Measurements from ENCODE around the gene TNRC18.

Gene TNRC18

DNA sequence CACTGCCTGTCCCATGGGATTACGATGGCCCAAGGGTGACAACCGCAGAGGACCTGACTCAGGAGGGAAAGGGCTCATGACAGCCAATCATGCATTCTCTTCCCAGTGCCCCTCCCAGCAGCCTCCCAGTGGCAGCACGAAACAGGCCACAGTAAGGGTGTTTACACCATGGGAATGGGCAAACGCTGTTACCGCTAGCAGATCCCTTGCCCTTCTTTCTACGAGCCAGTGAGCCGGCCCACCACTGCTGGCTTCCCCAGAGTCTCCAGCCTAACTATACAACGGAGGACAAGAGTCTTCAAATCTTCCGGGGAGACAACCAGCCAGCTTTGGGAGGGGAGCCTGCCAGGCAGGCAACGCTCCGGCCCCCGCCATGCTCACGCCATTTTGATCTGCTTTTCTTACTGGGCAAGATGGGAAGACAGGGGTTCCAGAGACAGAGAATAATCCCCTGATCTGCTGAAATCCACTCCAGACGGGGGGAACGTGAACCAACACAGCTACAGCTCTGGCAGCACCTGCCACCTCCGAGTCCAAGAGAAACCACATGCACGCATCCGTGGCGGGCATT, 71.1 kb downstream of the TNRC18 start:
- H2BK120ac ChIP-seq (ENCODE audit: low read depth, low read length) = no peak overlapping the region
- no peak overlapping the region for H3K9ac ChIP-seq (ENCODE audit: low read length)
- no peak for DNase-seq
- no peak overlapping the region for H3K27ac ChIP-seq (ENCODE audit: low read length, poor library complexity, severe bottlenecking)
- H4K91ac ChIP-seq (ENCODE audit: low read length) = no peak overlapping the region
- no peak overlapping the region for H2BK15ac ChIP-seq (ENCODE audit: low read depth, poor library complexity, severe bottlenecking)
- H2AFZ ChIP-seq (ENCODE audit: low read depth, low read length) = no peak overlapping the region
- no peak overlapping the region for H4K8ac ChIP-seq (ENCODE audit: low read length)
- H3K4ac ChIP-seq (ENCODE audit: low read depth in 1 of 2, low read length in 2 of 2) = no peak overlapping the region
- H3K14ac ChIP-seq (ENCODE audit: low read length in 2 of 2) = no peak overlapping the region
- no peak overlapping the region for H3K4me3 ChIP-seq (ENCODE audit: insufficient read depth in 1 of 2, low read depth in 1 of 2, low read length in 2 of 2)
- H3K18ac ChIP-seq (ENCODE audit: low read depth in 1 of 2, low read length in 2 of 2) = no peak overlapping the region
- peaks cover 10% of the 10 kb centered on the region for H3K4me1 ChIP-seq (ENCODE audit: control insufficient read depth, insufficient read depth, low read depth, low read length)
- peaks cover 64 to 93% of the 10 kb centered on the region in 2 experiments for H3K36me3 ChIP-seq (ENCODE audit: control insufficient read depth in 1 of 2, insufficient read depth in 2 of 2, low read depth in 1 of 2, low read length in 2 of 2)
- WGBS = 98% methylated on average over 19 of the region's 19 CpGs
- no peak overlapping the region for H2BK5ac ChIP-seq (ENCODE audit: low read depth, low read length, poor library complexity, severe bottlenecking)
- peaks cover 65% of the 10 kb centered on the region for H3K79me1 ChIP-seq (replicated peaks; ENCODE audit: low read length, poor library complexity, severe bottlenecking)
- no peak overlapping the region for H2AK5ac ChIP-seq (ENCODE audit: low read length, severe bottlenecking)
- H3K23ac ChIP-seq (ENCODE audit: low read length in 2 of 2) = no peak overlapping the region
- H2BK12ac ChIP-seq (ENCODE audit: low read length in 2 of 2) = no peak overlapping the region
- no peak overlapping the region for H3K4me2 ChIP-seq (ENCODE audit: low read length, poor library complexity, severe bottlenecking)
- H3K27me3 ChIP-seq (ENCODE audit: control insufficient read depth in 1 of 2, insufficient read depth in 1 of 2, low read length in 2 of 2) = no peaks in the 10 kb centered on the region
- no peaks in the 10 kb centered on the region for H3K9me3 ChIP-seq (ENCODE audit: control insufficient read depth, low read length)

- Histone ChIP-seq H3K79me1 (replicated peaks; ENCODE audit: low read length, poor library complexity, severe bottlenecking) (peaks cover 63% of the 10 kb centered on the region), H4K8ac (ENCODE audit: low read length) (peak overlapping the region; percentile 48), H3K4ac (ENCODE audit: low read depth in 1 of 2, low read length in 2 of 2) (no peak overlapping the region), H3K4me3 (ENCODE audit: insufficient read depth in 1 of 2, low read depth in 1 of 2, low read length in 2 of 2) (no peak overlapping the region), H4K91ac (ENCODE audit: low read length) (no peak overlapping the region), H3K23ac (ENCODE audit: low read length in 2 of 2) (no peak overlapping the region), H3K9me3 (ENCODE audit: control insufficient read depth, low read length) (no peaks in the 10 kb centered on the region), H2AK5ac (ENCODE audit: low read length, severe bottlenecking) (no peak overlapping the region), H3K4me1 (ENCODE audit: control insufficient read depth, insufficient read depth, low read depth, low read length) (peaks cover 10% of the 10 kb centered on the region), H2BK120ac (ENCODE audit: low read depth, low read length) (no peak overlapping the region), H2AFZ (ENCODE audit: low read depth, low read length) (no peak overlapping the region), H3K18ac (ENCODE audit: low read depth in 1 of 2, low read length in 2 of 2) (no peak overlapping the region), H3K36me3 (ENCODE audit: control insufficient read depth in 1 of 2, insufficient read depth in 2 of 2, low read depth in 1 of 2, low read length in 2 of 2) (peaks cover 56 to 87% of the 10 kb centered on the region in 2 experiments), H3K14ac (ENCODE audit: low read length in 2 of 2) (no peak overlapping the region), H3K27ac (ENCODE audit: low read length, poor library complexity, severe bottlenecking) (no peak overlapping the region), H2BK12ac (ENCODE audit: low read length in 2 of 2) (no peak overlapping the region), H3K4me2 (ENCODE audit: low read length, poor library complexity, severe bottlenecking) (no peak overlapping the region), H2BK15ac (ENCODE audit: low read depth, poor library complexity, severe bottlenecking) (no peak overlapping the region), H3K27me3 (ENCODE audit: control insufficient read depth in 1 of 2, insufficient read depth in 1 of 2, low read length in 2 of 2) (no peaks in the 10 kb centered on the region), H2BK5ac (ENCODE audit: low read depth, low read length, poor library complexity, severe bottlenecking) (no peak overlapping the region), H3K9ac (ENCODE audit: low read length) (no peak overlapping the region)
- no peak for DNase-seq
- 89% methylated on average over 35 of the region's 35 CpGs for WGBS
Measured at GRCh38 chr7:5351507-5352265, 71.9 kb downstream of the TNRC18 start.

DNA sequence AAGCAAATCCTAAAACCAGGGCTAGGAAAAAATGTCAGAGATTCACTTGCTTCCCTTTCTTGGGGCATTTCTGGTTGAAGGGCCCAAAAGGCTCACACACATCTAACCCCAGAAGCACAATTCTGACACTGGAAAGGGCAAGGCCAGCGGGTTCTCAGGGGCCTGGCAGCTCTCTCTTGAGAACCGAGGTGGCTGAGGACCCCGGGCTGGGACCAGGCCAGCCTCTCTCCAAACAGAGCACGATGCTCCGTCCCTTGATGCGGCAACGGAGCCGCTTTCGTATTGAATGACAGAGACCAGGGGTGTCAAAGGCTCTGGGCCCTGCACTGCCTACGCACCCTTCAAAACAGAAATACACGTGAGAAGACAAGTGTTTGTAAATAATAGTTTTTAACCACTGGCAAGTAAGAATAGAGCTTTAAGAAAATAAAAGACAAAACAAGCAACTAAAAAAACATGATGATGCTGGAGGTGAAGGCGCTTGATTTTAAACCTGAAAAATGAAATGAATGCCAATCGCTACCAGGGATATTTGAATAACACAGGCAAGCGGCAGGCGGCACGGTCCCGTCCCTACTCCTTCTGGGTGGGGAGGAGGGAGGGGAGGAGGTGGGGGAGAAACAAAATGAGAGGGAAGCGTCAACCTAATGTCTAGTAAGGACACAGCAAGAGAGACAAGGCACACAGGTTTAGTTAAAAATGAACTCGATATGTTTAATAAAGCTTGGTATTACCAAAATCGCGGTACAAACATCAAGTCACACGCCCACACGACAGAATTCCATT, 72.8 kb downstream of the TNRC18 start:
- H3K27ac ChIP-seq (ENCODE audit: low read length, poor library complexity, severe bottlenecking) = no peak overlapping the region
- H3K14ac ChIP-seq (ENCODE audit: low read length in 2 of 2) = no peak overlapping the region
- H3K36me3 ChIP-seq (ENCODE audit: control insufficient read depth in 1 of 2, insufficient read depth in 2 of 2, low read depth in 1 of 2, low read length in 2 of 2) = peaks cover 51 to 85% of the 10 kb centered on the region in 2 experiments
- H3K4ac ChIP-seq (ENCODE audit: low read depth in 1 of 2, low read length in 2 of 2) = no peak overlapping the region
- no peak overlapping the region for H2BK15ac ChIP-seq (ENCODE audit: low read depth, poor library complexity, severe bottlenecking)
- H2AK5ac ChIP-seq (ENCODE audit: low read length, severe bottlenecking) = no peak overlapping the region
- 81% methylated on average over 21 of the region's 23 CpGs for WGBS
- H3K23ac ChIP-seq (ENCODE audit: low read length in 2 of 2) = no peak overlapping the region
- DNase-seq = no peak
- H3K4me3 ChIP-seq (ENCODE audit: insufficient read depth in 1 of 2, low read depth in 1 of 2, low read length in 2 of 2) = no peak overlapping the region
- H2BK120ac ChIP-seq (ENCODE audit: low read depth, low read length) = no peak overlapping the region
- H4K91ac ChIP-seq (ENCODE audit: low read length) = no peak overlapping the region
- H3K4me1 ChIP-seq (ENCODE audit: control insufficient read depth, insufficient read depth, low read depth, low read length) = peaks cover 10% of the 10 kb centered on the region
- H3K9ac ChIP-seq (ENCODE audit: low read length) = no peak overlapping the region
- no peaks in the 10 kb centered on the region for H3K27me3 ChIP-seq (ENCODE audit: control insufficient read depth in 1 of 2, insufficient read depth in 1 of 2, low read length in 2 of 2)
- no peak overlapping the region for H2AFZ ChIP-seq (ENCODE audit: low read depth, low read length)
- H3K4me2 ChIP-seq (ENCODE audit: low read length, poor library complexity, severe bottlenecking) = no peak overlapping the region
- no peak overlapping the region for H2BK12ac ChIP-seq (ENCODE audit: low read length in 2 of 2)
- H3K9me3 ChIP-seq (ENCODE audit: control insufficient read depth, low read length) = no peaks in the 10 kb centered on the region
- no peak overlapping the region for H3K18ac ChIP-seq (ENCODE audit: low read depth in 1 of 2, low read length in 2 of 2)
- H3K79me1 ChIP-seq (replicated peaks; ENCODE audit: low read length, poor library complexity, severe bottlenecking) = peaks cover 61% of the 10 kb centered on the region
- H2BK5ac ChIP-seq (ENCODE audit: low read depth, low read length, poor library complexity, severe bottlenecking) = no peak overlapping the region
- H4K8ac ChIP-seq (ENCODE audit: low read length) = no peak overlapping the region

- peaks cover 10% of the 10 kb centered on the region for H3K4me1 ChIP-seq (ENCODE audit: control insufficient read depth, insufficient read depth, low read depth, low read length)
- no peak for DNase-seq
- H3K27ac ChIP-seq (ENCODE audit: low read length, poor library complexity, severe bottlenecking) = no peak overlapping the region
- 83% methylated on average over 12 of the region's 15 CpGs for WGBS
- no peak overlapping the region for H3K9ac ChIP-seq (ENCODE audit: low read length)
- peaks cover 60% of the 10 kb centered on the region for H3K79me1 ChIP-seq (replicated peaks; ENCODE audit: low read length, poor library complexity, severe bottlenecking)
- no peak overlapping the region for H4K8ac ChIP-seq (ENCODE audit: low read length)
- no peak overlapping the region for H3K4me2 ChIP-seq (ENCODE audit: low read length, poor library complexity, severe bottlenecking)
- no peak overlapping the region for H3K14ac ChIP-seq (ENCODE audit: low read length in 2 of 2)
- H3K18ac ChIP-seq (ENCODE audit: low read depth in 1 of 2, low read length in 2 of 2) = no peak overlapping the region
- no peak overlapping the region for H4K91ac ChIP-seq (ENCODE audit: low read length)
- H3K27me3 ChIP-seq (ENCODE audit: control insufficient read depth in 1 of 2, insufficient read depth in 1 of 2, low read length in 2 of 2) = no peaks in the 10 kb centered on the region
- no peak overlapping the region for H2AFZ ChIP-seq (ENCODE audit: low read depth, low read length)
- H2BK5ac ChIP-seq (ENCODE audit: low read depth, low read length, poor library complexity, severe bottlenecking) = no peak overlapping the region
- no peak overlapping the region for H2BK120ac ChIP-seq (ENCODE audit: low read depth, low read length)
- no peak overlapping the region for H3K4ac ChIP-seq (ENCODE audit: low read depth in 1 of 2, low read length in 2 of 2)
- H3K9me3 ChIP-seq (ENCODE audit: control insufficient read depth, low read length) = no peaks in the 10 kb centered on the region
- H3K36me3 ChIP-seq (ENCODE audit: control insufficient read depth in 1 of 2, insufficient read depth in 2 of 2, low read depth in 1 of 2, low read length in 2 of 2) = peaks cover 46 to 85% of the 10 kb centered on the region in 2 experiments
- no peak overlapping the region for H2BK15ac ChIP-seq (ENCODE audit: low read depth, poor library complexity, severe bottlenecking)
- no peak overlapping the region for H2AK5ac ChIP-seq (ENCODE audit: low read length, severe bottlenecking)
- H3K23ac ChIP-seq (ENCODE audit: low read length in 2 of 2) = no peak overlapping the region
- no peak overlapping the region for H3K4me3 ChIP-seq (ENCODE audit: insufficient read depth in 1 of 2, low read depth in 1 of 2, low read length in 2 of 2)
- no peak overlapping the region for H2BK12ac ChIP-seq (ENCODE audit: low read length in 2 of 2)
Measured at GRCh38 chr7:5350174-5350463, 73.5 kb downstream of the TNRC18 start.
